Activated naive CD4-positive, alpha-beta T cell treated with anti-CD3 and anti-CD28 coated beads, Interleukin-2, amount 50 U/mL, for 24 hours (primary cell): ENCODE results near the gene INTS3.

ENCODE experiments used
- H3K27ac Mint-ChIP-seq: one replicate; pipeline ENCODE4 v1.8.0; 2021; ENCODE audit warnings: mild to moderate bottlenecking, mixed read lengths
- H3K27me3 Mint-ChIP-seq: one replicate; pipeline ENCODE4 v1.8.0; 2021; ENCODE audit warnings: mixed read lengths
- H3K36me3 Mint-ChIP-seq: one replicate; pipeline ENCODE4 v1.8.0; 2021; ENCODE audit warnings: mixed read lengths
- H3K4me1 Mint-ChIP-seq: one replicate; pipeline ENCODE4 v1.8.0; 2021; ENCODE audit warnings: mixed read lengths
- H3K4me3 Mint-ChIP-seq: one replicate; pipeline ENCODE4 v1.8.0; 2021; ENCODE audit warnings: mild to moderate bottlenecking, mixed read lengths
- H3K9me3 Mint-ChIP-seq: one replicate; pipeline ENCODE4 v1.8.0; 2021; ENCODE audit warnings: mixed read lengths

Gene INTS3

GRCh38 chr1:153803470-153804056, 75.7 kb downstream of the INTS3 start:
- peaks cover 41% of the 10 kb centered on the region for H3K4me1 Mint-ChIP-seq
- H3K27ac Mint-ChIP-seq, result peak overlapping the region; percentile 82

GRCh38 chr1:153804112-153804511, 76.3 kb downstream of the INTS3 start:
- no peak overlapping the region for H3K4me3 Mint-ChIP-seq
- peak overlapping the region; percentile 82 for H3K27ac Mint-ChIP-seq
- H3K9me3 Mint-ChIP-seq, result no peaks in the 10 kb centered on the region
- peaks cover 38% of the 10 kb centered on the region for H3K4me1 Mint-ChIP-seq
- peaks cover 8% of the 10 kb centered on the region for H3K36me3 Mint-ChIP-seq
- no peaks in the 10 kb centered on the region for H3K27me3 Mint-ChIP-seq

More at GRCh38 chr1:153803470-153804056, 75.7 kb downstream of the INTS3 start:
- no peaks in the 10 kb centered on the region for H3K9me3 Mint-ChIP-seq
- no peak overlapping the region for H3K4me3 Mint-ChIP-seq
- H3K36me3 Mint-ChIP-seq, result peaks cover 8% of the 10 kb centered on the region
- H3K27me3 Mint-ChIP-seq, result no peaks in the 10 kb centered on the region

- no peaks in the 10 kb centered on the region for H3K9me3 Mint-ChIP-seq
- H3K4me3 Mint-ChIP-seq, result peak overlapping the region; percentile 77
- H3K27ac Mint-ChIP-seq, result peak overlapping the region; percentile 88
- no peaks in the 10 kb centered on the region for H3K27me3 Mint-ChIP-seq
- H3K4me1 Mint-ChIP-seq, result peaks cover 38% of the 10 kb centered on the region
- H3K36me3 Mint-ChIP-seq, result peaks cover 8% of the 10 kb centered on the region
These were observed 77.3 kb downstream of the INTS3 start for GRCh38 chr1:153805042-153805745.

GRCh38 chr1:153805886-153806719, 78.3 kb downstream of the INTS3 start:
- Mint-ChIP-seq H3K4me1 (peaks cover 38% of the 10 kb centered on the region), H3K27ac (peak overlapping the region; percentile 88), H3K27me3 (no peaks in the 10 kb centered on the region), H3K36me3 (peaks cover 9% of the 10 kb centered on the region), H3K9me3 (no peaks in the 10 kb centered on the region), H3K4me3 (peak overlapping the region; percentile 77)

GRCh38 chr1:153816283-153816889, 88.5 kb downstream of the INTS3 start:
- H3K4me1 Mint-ChIP-seq, result no peaks in the 10 kb centered on the region
- no peaks in the 10 kb centered on the region for H3K27me3 Mint-ChIP-seq
- H3K9me3 Mint-ChIP-seq, result no peaks in the 10 kb centered on the region
- H3K27ac Mint-ChIP-seq, result no peak overlapping the region
- no peak overlapping the region for H3K4me3 Mint-ChIP-seq
- H3K36me3 Mint-ChIP-seq, result peaks cover 15% of the 10 kb centered on the region

- H3K4me3 Mint-ChIP-seq, result no peak overlapping the region
- H3K4me1 Mint-ChIP-seq, result no peaks in the 10 kb centered on the region
- H3K27ac Mint-ChIP-seq, result peak overlapping the region; percentile 6
- no peaks in the 10 kb centered on the region for H3K9me3 Mint-ChIP-seq
- peaks cover 12% of the 10 kb centered on the region for H3K36me3 Mint-ChIP-seq
- no peaks in the 10 kb centered on the region for H3K27me3 Mint-ChIP-seq
These were observed 91.0 kb downstream of the INTS3 start for GRCh38 chr1:153818876-153819275.
